ENCODE data around the gene NR2C2AP.
"Not testable (repeated sequence)": the region's sequence is repeated elsewhere in the genome, so short reads cannot be mapped to it uniquely, and the experiment has no call there.

Gene NR2C2AP

GRCh38 chr19:19203012-19203856 is at the start of gene NR2C2AP:
TSS of gene NR2C2AP (minus strand) at chr19:19203414. CDS start at chr19:19203060, 354 bp downstream.
- DNase-seq: peak; percentile 89

- no peak for DNase-seq
Measured at GRCh38 chr19:19250196-19250801, 47.1 kb upstream of the NR2C2AP start.

- DNase-seq: no peak
Measured at GRCh38 chr19:19240476-19240875, 37.3 kb upstream of the NR2C2AP start.

GRCh38 chr19:19239675-19240074 is 36.5 kb upstream of the NR2C2AP start:
- no peak for DNase-seq

- no peak for DNase-seq
Measured at GRCh38 chr19:19238126-19238894, 35.1 kb upstream of the NR2C2AP start.

GRCh38 chr19:19236173-19236572 is 33.0 kb upstream of the NR2C2AP start:
- no peak for DNase-seq

GRCh38 chr19:19234220-19234816 is 31.1 kb upstream of the NR2C2AP start:
- DNase-seq: no peak

GRCh38 chr19:19232261-19232721 is 29.1 kb upstream of the NR2C2AP start:
- no peak for DNase-seq

- no peak for DNase-seq
Measured at GRCh38 chr19:19230999-19231398, 27.8 kb upstream of the NR2C2AP start.

GRCh38 chr19:19229701-19230100 is 26.5 kb upstream of the NR2C2AP start:
- DNase-seq: no peak

- DNase-seq: no peak
Measured at GRCh38 chr19:19227217-19227616, 24.0 kb upstream of the NR2C2AP start.

GRCh38 chr19:19226663-19227062 is 23.4 kb upstream of the NR2C2AP start:
- DNase-seq: no peak

GRCh38 chr19:19226204-19226603 is 23.0 kb upstream of the NR2C2AP start:
- no peak for DNase-seq

GRCh38 chr19:19224852-19225494 is 21.8 kb upstream of the NR2C2AP start:
- no peak for DNase-seq

- no peak for DNase-seq
Measured at GRCh38 chr19:19224150-19224851, 21.1 kb upstream of the NR2C2AP start.

- DNase-seq: no peak
Measured at GRCh38 chr19:19223636-19224035, 20.4 kb upstream of the NR2C2AP start.

GRCh38 chr19:19223060-19223459 is 19.8 kb upstream of the NR2C2AP start:
- no peak for DNase-seq

- not testable (repeated sequence) for DNase-seq
Measured at GRCh38 chr19:19221000-19221399, 17.8 kb upstream of the NR2C2AP start.

GRCh38 chr19:19218911-19219310 is 15.7 kb upstream of the NR2C2AP start:
- DNase-seq: no peak

- peak; percentile 6 to 30 for DNase-seq
Measured at GRCh38 chr19:19217099-19217498, 13.9 kb upstream of the NR2C2AP start.

GRCh38 chr19:19215792-19216191 is 12.6 kb upstream of the NR2C2AP start:
- DNase-seq: no peak

- no peak for DNase-seq
Measured at GRCh38 chr19:19214892-19215291, 11.7 kb upstream of the NR2C2AP start.
